Mesendoderm (in vitro differentiated cells): Measurements from ENCODE around the gene MCM3AP.
A peak's percentile ranks its signal among the peaks of the same experiment; 100 is the strongest.

ENCODE experiments used
- DNase-seq: peaks from one replicate; pipeline ENCODE4 v3.0.0; 2013
- H2AK5ac ChIP-seq: 2 replicates; pipeline ENCODE4 v1.6.1; 2013; ENCODE audit warnings: low read length, inconsistent platforms
- H2BK120ac ChIP-seq: 2 replicates; pipeline ENCODE4 v1.6.1; 2013; ENCODE audit warnings: low read depth, mild to moderate bottlenecking, low read length, moderate library complexity, mixed read lengths
- H2BK15ac ChIP-seq: replicated peaks from 2 replicates; pipeline ENCODE4 v1.6.1; 2013; ENCODE audit warnings: low read depth, mild to moderate bottlenecking, moderate library complexity
- H2BK5ac ChIP-seq: 2 replicates; pipeline ENCODE4 v1.6.1; 2013; ENCODE audit warnings: low read length, inconsistent platforms
- H3K18ac ChIP-seq: 2 replicates; pipeline ENCODE4 v1.6.1; 2013; ENCODE audit warnings: mild to moderate bottlenecking, low read length, mixed read lengths
- H3K23ac ChIP-seq: one replicate; pipeline ENCODE4 v1.6.1; 2013; ENCODE audit warnings: low read length
- H3K27ac ChIP-seq: 2 replicates; pipeline ENCODE4 v1.5.1; 2013; ENCODE audit warnings: low read depth, mild to moderate bottlenecking, inconsistent platforms, low read length, moderate library complexity
- H3K27me3 ChIP-seq: 2 replicates; pipeline ENCODE4 v1.6.1; 2013; ENCODE audit warnings: low read length, control low read depth, mild to moderate bottlenecking, inconsistent platforms; ENCODE audit not compliant: insufficient read depth, poor library complexity
- H3K36me3 ChIP-seq: 2 replicates; pipeline ENCODE4 v1.6.1; 2013; ENCODE audit warnings: low read length, inconsistent platforms; ENCODE audit not compliant: control insufficient read depth, insufficient read depth
- H3K4ac ChIP-seq: one replicate; pipeline ENCODE4 v1.6.1; 2013; ENCODE audit warnings: low read depth, mild to moderate bottlenecking, low read length, moderate library complexity
- H3K4me1 ChIP-seq: 2 replicates; pipeline ENCODE4 v1.6.1; 2013; ENCODE audit warnings: low read depth, low read length, inconsistent platforms; ENCODE audit not compliant: control insufficient read depth
- H3K4me2 ChIP-seq: 2 replicates; pipeline ENCODE4 v1.6.1; 2013; ENCODE audit warnings: low read length
- H3K4me3 ChIP-seq: 2 replicates; pipeline ENCODE4 v1.5.1; 2013; ENCODE audit warnings: mild to moderate bottlenecking, low read length
- H3K56ac ChIP-seq: one replicate; pipeline ENCODE4 v1.6.1; 2013; ENCODE audit warnings: low read length
- H3K79me1 ChIP-seq: 2 replicates; pipeline ENCODE4 v1.6.1; 2013; ENCODE audit warnings: low read length, inconsistent platforms
- H3K79me2 ChIP-seq: 2 replicates; pipeline ENCODE4 v1.6.1; 2013; ENCODE audit warnings: mild to moderate bottlenecking, low read length; ENCODE audit not compliant: control insufficient read depth, insufficient read depth
- H3K9ac ChIP-seq: 2 replicates; pipeline ENCODE4 v1.6.1; 2013; ENCODE audit warnings: low read length, inconsistent platforms
- H4K5ac ChIP-seq: one replicate; pipeline ENCODE4 v1.6.1; 2013; ENCODE audit warnings: low read length
- H4K8ac ChIP-seq: one replicate; pipeline ENCODE4 v1.6.1; 2013; ENCODE audit warnings: low read depth, mild to moderate bottlenecking, control low read depth, low read length, moderate library complexity
- WGBS: extraction: QIAGEN DNeasy Blood & Tissue Kit; methylation state at CpG from one replicate; pipeline ENCODE4 v1.1.7; 2013; ENCODE audit warnings: low lambda C conversion rate, missing lambda C conversion rate; ENCODE audit not compliant: insufficient coverage; ENCODE audit errors: extremely low coverage; 5-methylcytosine and 5-hydroxymethylcytosine counted together

MCM3AP gene

GRCh38 chr21:46322351-46323226 is 37.2 kb upstream of the MCM3AP start:
- H2BK120ac ChIP-seq, result peak overlapping the region; percentile 19
- DNase-seq, result peak; percentile 57
- peak overlapping the region; percentile 86 for H3K27ac ChIP-seq

GRCh38 chr21:46320331-46320801 is 35.0 kb upstream of the MCM3AP start:
- Histone ChIP-seq H3K4me3 (no peak overlapping the region), H3K9ac (no peak overlapping the region), H2BK15ac (no peak overlapping the region), H3K56ac (no peak overlapping the region), H4K8ac (no peak overlapping the region), H3K79me1 (peaks cover 10% of the 10 kb centered on the region), H3K27ac (no peak overlapping the region), H3K79me2 (peaks cover 32% of the 10 kb centered on the region), H3K23ac (no peak overlapping the region), H2BK5ac (no peak overlapping the region), H2AK5ac (no peak overlapping the region), H2BK120ac (no peak overlapping the region), H4K5ac (no peak overlapping the region), H3K36me3 (no peaks in the 10 kb centered on the region), H3K4me1 (peaks cover 10% of the 10 kb centered on the region), H3K4ac (no peak overlapping the region), H3K27me3 (no peaks in the 10 kb centered on the region), H3K4me2 (no peak overlapping the region), H3K18ac (no peak overlapping the region)
- no CpG with 5 or more reads among the region's 4 CpGs for WGBS
- DNase-seq, result no peak

More at GRCh38 chr21:46322351-46323226, 37.2 kb upstream of the MCM3AP start:
- Histone ChIP-seq H3K79me1 (peaks cover 13% of the 10 kb centered on the region), H3K4me3 (peak overlapping the region; percentile 45), H3K36me3 (no peaks in the 10 kb centered on the region), H3K18ac (peak overlapping the region; percentile 92), H3K9ac (peak overlapping the region; percentile 80), H3K27me3 (no peaks in the 10 kb centered on the region), H3K4me1 (peaks cover 10% of the 10 kb centered on the region), H3K23ac (peak overlapping the region; percentile 97), H2BK15ac (no peak overlapping the region), H4K8ac (no peak overlapping the region), H3K4ac (peak overlapping the region; percentile 99), H2BK5ac (no peak overlapping the region), H3K56ac (peak overlapping the region; percentile 96), H3K4me2 (peak overlapping the region; percentile 99), H3K79me2 (peaks cover 42% of the 10 kb centered on the region), H2AK5ac (no peak overlapping the region), H4K5ac (no peak overlapping the region)
- WGBS, result no CpG with 5 or more reads among the region's 50 CpGs

- Histone ChIP-seq H3K79me2 (peaks cover 25% of the 10 kb centered on the region), H4K8ac (no peak overlapping the region), H3K27ac (no peak overlapping the region), H3K9ac (no peak overlapping the region), H3K4me1 (peaks cover 10% of the 10 kb centered on the region), H3K79me1 (peaks cover 10% of the 10 kb centered on the region), H2AK5ac (no peak overlapping the region), H3K27me3 (no peaks in the 10 kb centered on the region), H3K56ac (no peak overlapping the region), H3K36me3 (no peaks in the 10 kb centered on the region), H3K18ac (no peak overlapping the region), H2BK15ac (no peak overlapping the region), H2BK120ac (no peak overlapping the region), H3K4ac (no peak overlapping the region), H4K5ac (no peak overlapping the region), H2BK5ac (no peak overlapping the region), H3K4me2 (no peak overlapping the region), H3K23ac (no peak overlapping the region), H3K4me3 (no peak overlapping the region)
- WGBS, result no CpG with 5 or more reads among the region's 7 CpGs
- DNase-seq, result no peak
These were observed 33.8 kb upstream of the MCM3AP start for GRCh38 chr21:46319186-46319585.

- H2AK5ac ChIP-seq, result no peak overlapping the region
- no peak overlapping the region for H3K23ac ChIP-seq
- no peak overlapping the region for H2BK120ac ChIP-seq
- DNase-seq, result no peak
- no peak overlapping the region for H3K4me2 ChIP-seq
- H4K8ac ChIP-seq, result no peak overlapping the region
- H3K4me1 ChIP-seq, result peaks cover 10% of the 10 kb centered on the region
- no peak overlapping the region for H2BK15ac ChIP-seq
- H2BK5ac ChIP-seq, result no peak overlapping the region
- no peak overlapping the region for H3K4ac ChIP-seq
- no peak overlapping the region for H4K5ac ChIP-seq
- no peak overlapping the region for H3K18ac ChIP-seq
- WGBS, result no CpG with 5 or more reads among the region's 4 CpGs
- H3K79me2 ChIP-seq, result peaks cover 24% of the 10 kb centered on the region
- no peak overlapping the region for H3K27ac ChIP-seq
- peak overlapping the region; percentile 44 for H3K56ac ChIP-seq
- H3K9ac ChIP-seq, result peak overlapping the region; percentile 12
- H3K36me3 ChIP-seq, result no peaks in the 10 kb centered on the region
- no peaks in the 10 kb centered on the region for H3K27me3 ChIP-seq
- peaks cover 10% of the 10 kb centered on the region for H3K79me1 ChIP-seq
- H3K4me3 ChIP-seq, result no peak overlapping the region
These were observed 33.0 kb upstream of the MCM3AP start for GRCh38 chr21:46318464-46318845.

GRCh38 chr21:46317710-46318463 is 32.5 kb upstream of the MCM3AP start:
- WGBS, result no CpG with 5 or more reads among the region's 20 CpGs
- peak; percentile 60 for DNase-seq
- no peak overlapping the region for H2BK15ac ChIP-seq
- no peak overlapping the region for H3K18ac ChIP-seq
- H3K9ac ChIP-seq, result no peak overlapping the region
- peaks cover 10% of the 10 kb centered on the region for H3K79me1 ChIP-seq
- H4K5ac ChIP-seq, result no peak overlapping the region
- no peak overlapping the region for H2BK120ac ChIP-seq
- H3K36me3 ChIP-seq, result no peaks in the 10 kb centered on the region
- no peaks in the 10 kb centered on the region for H3K27me3 ChIP-seq
- H2AK5ac ChIP-seq, result no peak overlapping the region
- no peak overlapping the region for H3K4me2 ChIP-seq
- peak overlapping the region; percentile 25 for H3K56ac ChIP-seq
- H3K4ac ChIP-seq, result no peak overlapping the region
- H4K8ac ChIP-seq, result no peak overlapping the region
- no peak overlapping the region for H3K4me3 ChIP-seq
- H3K4me1 ChIP-seq, result peaks cover 10% of the 10 kb centered on the region
- no peak overlapping the region for H3K27ac ChIP-seq
- no peak overlapping the region for H2BK5ac ChIP-seq
- H3K23ac ChIP-seq, result no peak overlapping the region
- H3K79me2 ChIP-seq, result peaks cover 18% of the 10 kb centered on the region
